B cell (primary cell): Measurements from ENCODE around the gene SFSWAP. TPM values are rescaled to one million over a fixed set of nuclear protein-coding genes. Genes with fewer than 3 reads are reported as not detected.

Experiments used
- ATAC-seq: fragments of 200-7000 bp; cut with Tn5 transposase; one replicate; pipeline ENCODE4 v1.10.0; 2021; ENCODE audit warnings: low read depth, mild to moderate bottlenecking, moderate number of reproducible peaks, moderate library complexity
- CTCF ChIA-PET: fragments of 350-600 bp; sonication (Branson Sonifier 250); formaldehyde crosslinking; loops from one replicate; lab custom pipeline; 2021; ENCODE audit warnings: antibody characterized with exemption, inconsistent platforms; lab: Charles Lee
- POLR2A ChIA-PET: fragments of 350-600 bp; sonication (Branson Sonifier 250); formaldehyde crosslinking; loops from one replicate; lab custom pipeline; 2021; ENCODE audit warnings: antibody characterized with exemption; lab: Charles Lee
- DNase-seq: peaks from one replicate; pipeline ENCODE4 v3.0.0; 2013
- H2AFZ ChIP-seq: 2 replicates; pipeline ENCODE4 v1.6.1; 2012; ENCODE audit warnings: mild to moderate bottlenecking, low read depth, low read length; ENCODE audit not compliant: insufficient read depth, poor library complexity, severe bottlenecking
- H3K27ac ChIP-seq, 2 donors: 1 replicate in 1 of 2; 2 replicates in 1 of 2; pipeline ENCODE4 v1.5.1; 2012 to 2013; ENCODE audit warnings: low read length in 2 of 2, mild to moderate bottlenecking in 2 of 2, moderate library complexity in 1 of 2
- H3K27me3 ChIP-seq, 4 experiments: fragments of 200-600 bp in 1 of 4; sonication (generic) in 1 of 4; replicated peaks in 1 of 4; 1 replicate in 2 of 4; 2 replicates in 2 of 4; pipeline versions ENCODE4 v1.6.1 to v1.7.0; 2013 to 2016; ENCODE audit warnings: low read length in 3 of 4, mild to moderate bottlenecking in 2 of 4, mixed read lengths in 1 of 4, moderate library complexity in 1 of 4; ENCODE audit not compliant: insufficient read depth in 4 of 4, control insufficient read depth in 3 of 4; ENCODE audit errors: control extremely low read depth in 1 of 4
- H3K36me3 ChIP-seq, 2 experiments: replicated peaks in 1 of 2; 1 replicate in 1 of 2; 2 replicates in 1 of 2; pipeline versions ENCODE4 v1.6.1 to v1.7.1; 2013; ENCODE audit warnings: low read length in 1 of 2; ENCODE audit not compliant: insufficient read depth in 2 of 2, control insufficient read depth in 1 of 2; ENCODE audit errors: control extremely low read depth in 1 of 2, extremely low read depth in 1 of 2
- H3K4me1 ChIP-seq, 2 donors: fragments of 200-600 bp in 1 of 2; sonication (generic) in 1 of 2; 1 replicate in 1 of 2; 2 replicates in 1 of 2; pipeline versions ENCODE4 v1.5.1 to v1.6.1; 2013 to 2017; ENCODE audit warnings: low read length in 2 of 2; ENCODE audit not compliant: control insufficient read depth in 2 of 2, insufficient read depth in 2 of 2
- H3K4me2 ChIP-seq: replicated peaks from 2 replicates; pipeline ENCODE3; 2012; ENCODE audit warnings: mild to moderate bottlenecking, low read depth, low read length; ENCODE audit not compliant: poor library complexity, severe bottlenecking
- H3K4me3 ChIP-seq, 5 experiments: fragments of 200-600 bp in 1 of 5; sonication (generic) in 1 of 5; 1 replicate in 3 of 5; 2 replicates in 2 of 5; pipeline versions ENCODE4 v1.5.1 to v1.7.0; 2011 to 2016; ENCODE audit warnings: low read length in 4 of 5, mild to moderate bottlenecking in 4 of 5, low read depth in 2 of 5, control low read depth in 1 of 5, moderate library complexity in 1 of 5; ENCODE audit not compliant: insufficient read depth in 1 of 5; ENCODE audit errors: control extremely low read depth in 1 of 5, extremely low read depth in 1 of 5
- H3K79me2 ChIP-seq: fragments of 200-600 bp; sonication (generic); one replicate; pipeline ENCODE4 v1.6.0; 2016; ENCODE audit warnings: low read length; ENCODE audit not compliant: control insufficient read depth, insufficient read depth
- H3K9ac ChIP-seq: fragments of 200-600 bp; sonication (generic); 2 replicates; pipeline ENCODE4 v1.6.1; 2017; ENCODE audit warnings: mild to moderate bottlenecking, low read length, moderate library complexity
- H3K9me3 ChIP-seq, 3 donors: one replicate each; pipeline versions ENCODE4 v1.6.1 to v1.7.1; 2013; ENCODE audit warnings: low read length in 2 of 3; ENCODE audit not compliant: control insufficient read depth in 2 of 3, insufficient read depth in 1 of 3; ENCODE audit errors: control extremely low read depth in 1 of 3
- H4K20me1 ChIP-seq: 2 replicates; pipeline ENCODE4 v1.6.0; 2012; ENCODE audit warnings: mild to moderate bottlenecking, low read length; ENCODE audit not compliant: insufficient read depth, control insufficient read depth, poor library complexity, severe bottlenecking
- H3K27ac Mint-ChIP-seq: one replicate; pipeline ENCODE4 v1.8.0; 2021; ENCODE audit warnings: mixed read lengths
- H3K27me3 Mint-ChIP-seq: one replicate; pipeline ENCODE4 v1.8.0; 2021; ENCODE audit warnings: mixed read lengths
- H3K4me1 Mint-ChIP-seq: one replicate; pipeline ENCODE4 v1.8.0; 2021; ENCODE audit warnings: mixed read lengths
- H3K4me3 Mint-ChIP-seq: one replicate; pipeline ENCODE4 v1.8.0; 2021; ENCODE audit warnings: mixed read lengths
- H3K9me3 Mint-ChIP-seq: one replicate; pipeline ENCODE4 v1.8.0; 2022; ENCODE audit warnings: mixed read lengths; ENCODE audit not compliant: insufficient read depth
- EZH2 ChIP-seq: IDR thresholded peaks from 2 replicates; pipeline ENCODE4 v1.6.1; 2012; ENCODE audit warnings: borderline replicate concordance, low read depth, mild to moderate bottlenecking, moderate library complexity, low read length; ENCODE audit not compliant: insufficient read depth, poor library complexity, severe bottlenecking
- WGBS: methylation state at CpG from one replicate; pipeline ENCODE4 v1.1.5; 2013; ENCODE audit warnings: missing lambda C conversion rate; ENCODE audit not compliant: insufficient coverage; 5-methylcytosine and 5-hydroxymethylcytosine counted together
- intact Hi-C: fragments of 100-400 bp; cut with micrococcal nuclease; formaldehyde crosslinking; loops from one replicate; pipeline ENCODE4 v1.10.0; 2022
- polyA plus RNA-seq: library from polyadenylated mRNA; depleted of rRNA; stranded (reverse); fragments of >200 nt; gene quantifications from 2 replicates; pipeline ENCODE4 v1.2.3, GENCODE V29; 2012
- total RNA-seq, 2 donors: library from RNA; stranded (reverse); fragments of 120-200 nt in 1 of 2; gene quantifications; 1 replicate in 1 of 2; 2 replicates in 1 of 2; pipeline versions ENCODE4 v1.2.3 to v1.2.4, GENCODE V29; 2013 to 2022
- TF ChIP-seq, protein P1 (sequence below): fragments of 200-600 bp; IDR thresholded peaks from one replicate; pipeline ENCODE4 v1.8.0; 2022; ENCODE audit warnings: antibody characterized with exemption, mild to moderate bottlenecking

The SFSWAP gene
- total and polyA plus RNA-seq, 2 donors (not counting 1 experiment from before 2014, with no cell fraction given): 69.3 to 122 TPM

DNA sequence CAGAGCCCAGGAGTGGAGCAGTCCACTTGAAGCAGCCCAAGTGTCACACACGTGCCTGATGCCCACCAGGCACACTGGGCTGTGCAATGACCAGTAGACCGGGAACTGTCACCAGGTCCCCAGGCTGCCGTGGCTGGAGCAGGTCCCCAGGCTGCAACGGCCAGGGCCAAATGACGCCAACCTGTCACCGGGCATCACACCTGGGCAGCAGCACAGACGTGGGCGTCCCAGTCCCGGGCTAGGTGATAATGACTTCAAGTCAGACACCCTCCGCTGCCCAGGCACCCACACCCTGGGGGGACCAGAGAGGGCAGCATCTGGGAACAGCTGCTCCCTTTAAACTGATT, 86.7 kb downstream of the SFSWAP start:
- Histone ChIP-seq H3K27ac (no peak overlapping the region), H3K4me2 (no peak overlapping the region), H3K79me2 (no peaks in the 10 kb centered on the region), H2AFZ (no peak overlapping the region), H3K4me1 (peaks cover 16 to 23% of the 10 kb centered on the region in 2 donors), H3K4me3 (no peak overlapping the region), H3K27me3 (no peaks in the 10 kb centered on the region), H3K36me3 (peaks cover 0 to 45% of the 10 kb centered on the region in 2 experiments), H4K20me1 (no peaks in the 10 kb centered on the region), H3K9me3 (peaks cover 0 to 6% (median 0%) of the 10 kb centered on the region in 3 donors), H3K9ac (no peak overlapping the region)
- no peak overlapping the region for H3K27ac Mint-ChIP-seq
- H3K4me3 Mint-ChIP-seq: no peak overlapping the region
- DNase-seq: no peak
- POLR2A ChIA-PET: no interaction called here
- intact Hi-C loops: no loop called here
- 99% methylated on average over 10 of the region's 10 CpGs for WGBS
- H3K4me1 Mint-ChIP-seq: peaks cover 27% of the 10 kb centered on the region
- no peak for ATAC-seq
- no peaks in the 10 kb centered on the region for H3K9me3 Mint-ChIP-seq
- no peaks in the 10 kb centered on the region for H3K27me3 Mint-ChIP-seq
- TF ChIP-seq, protein P1, sequence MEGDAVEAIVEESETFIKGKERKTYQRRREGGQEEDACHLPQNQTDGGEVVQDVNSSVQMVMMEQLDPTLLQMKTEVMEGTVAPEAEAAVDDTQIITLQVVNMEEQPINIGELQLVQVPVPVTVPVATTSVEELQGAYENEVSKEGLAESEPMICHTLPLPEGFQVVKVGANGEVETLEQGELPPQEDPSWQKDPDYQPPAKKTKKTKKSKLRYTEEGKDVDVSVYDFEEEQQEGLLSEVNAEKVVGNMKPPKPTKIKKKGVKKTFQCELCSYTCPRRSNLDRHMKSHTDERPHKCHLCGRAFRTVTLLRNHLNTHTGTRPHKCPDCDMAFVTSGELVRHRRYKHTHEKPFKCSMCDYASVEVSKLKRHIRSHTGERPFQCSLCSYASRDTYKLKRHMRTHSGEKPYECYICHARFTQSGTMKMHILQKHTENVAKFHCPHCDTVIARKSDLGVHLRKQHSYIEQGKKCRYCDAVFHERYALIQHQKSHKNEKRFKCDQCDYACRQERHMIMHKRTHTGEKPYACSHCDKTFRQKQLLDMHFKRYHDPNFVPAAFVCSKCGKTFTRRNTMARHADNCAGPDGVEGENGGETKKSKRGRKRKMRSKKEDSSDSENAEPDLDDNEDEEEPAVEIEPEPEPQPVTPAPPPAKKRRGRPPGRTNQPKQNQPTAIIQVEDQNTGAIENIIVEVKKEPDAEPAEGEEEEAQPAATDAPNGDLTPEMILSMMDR: no peak
- TF ChIP-seq EZH2: no peak
- CTCF ChIA-PET: no interaction called here

DNA sequence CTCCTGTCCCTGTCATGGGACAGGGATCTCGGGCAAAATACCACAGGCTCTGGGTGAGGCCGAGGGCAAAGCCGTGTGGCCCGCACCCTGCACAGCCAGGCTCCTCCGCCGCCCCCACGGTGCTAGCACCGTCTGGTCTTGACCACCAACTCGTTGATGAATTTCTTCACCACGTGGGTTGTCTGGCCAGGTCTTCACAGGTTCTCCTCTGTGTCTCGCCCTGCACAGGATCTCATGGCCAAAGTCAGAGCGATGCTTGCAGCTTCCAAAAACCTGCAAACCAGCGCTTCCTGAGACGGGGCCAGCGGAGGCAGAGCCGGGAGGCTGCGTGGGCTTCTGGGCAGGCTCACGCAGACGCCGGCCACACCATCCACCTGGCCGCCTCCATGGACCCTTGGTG, 88.3 kb downstream of the SFSWAP start:
- POLR2A ChIA-PET: no interaction called here
- Histone ChIP-seq H4K20me1 (no peaks in the 10 kb centered on the region), H2AFZ (no peak overlapping the region), H3K9me3 (peaks cover 0 to 6% (median 0%) of the 10 kb centered on the region in 3 donors), H3K36me3 (peaks cover 0 to 42% of the 10 kb centered on the region in 2 experiments), H3K4me3 (no peak overlapping the region), H3K9ac (no peak overlapping the region), H3K27me3 (no peaks in the 10 kb centered on the region), H3K27ac (no peak overlapping the region), H3K79me2 (no peaks in the 10 kb centered on the region), H3K4me1 (peaks cover 21 to 27% of the 10 kb centered on the region in 2 donors), H3K4me2 (no peak overlapping the region)
- WGBS: 96% methylated on average over 17 of the region's 21 CpGs
- Mint-ChIP-seq H3K4me3 (no peak overlapping the region), H3K9me3 (no peaks in the 10 kb centered on the region), H3K4me1 (peaks cover 32% of the 10 kb centered on the region), H3K27ac (no peak overlapping the region), H3K27me3 (no peaks in the 10 kb centered on the region)
- no peak for ATAC-seq
- CTCF ChIA-PET: no interaction called here
- no peak for DNase-seq
- no peak for TF ChIP-seq EZH2
- intact Hi-C loops: no loop called here
